DMS 273 treated with DMSO at 0.1 percent for 48 hours (cell line): Measurements from ENCODE around the gene MEX3B.
"Not testable (repeated sequence)": the region's sequence is repeated elsewhere in the genome, so short reads cannot be mapped to it uniquely, and the experiment has no call there.

ENCODE experiments used
- DNase-seq: peaks from one replicate; lab custom pipeline; 2025; lab: John Stamatoyannopoulos, UW

Gene MEX3B

DNA sequence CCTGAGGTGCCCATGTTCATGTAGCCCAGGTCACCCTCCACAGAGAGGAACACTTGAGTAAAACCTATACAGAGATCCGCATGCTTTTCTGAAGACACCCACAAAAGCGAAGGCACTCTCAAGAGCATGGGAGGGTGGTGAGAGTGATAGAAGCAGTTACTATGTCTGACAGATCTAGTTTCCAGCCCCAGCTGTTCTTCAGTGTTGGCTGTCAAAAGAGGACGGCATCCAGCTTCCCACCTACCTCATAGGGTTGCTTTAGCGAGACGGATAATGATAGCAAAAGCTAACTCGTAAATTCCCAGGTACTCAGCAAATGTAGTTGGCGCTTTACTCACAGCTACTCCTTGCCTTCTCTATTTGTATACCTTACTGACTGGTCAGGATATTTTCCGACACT, 3.0 kb upstream of the MEX3B start:
- DNase-seq, result no peak

DNA sequence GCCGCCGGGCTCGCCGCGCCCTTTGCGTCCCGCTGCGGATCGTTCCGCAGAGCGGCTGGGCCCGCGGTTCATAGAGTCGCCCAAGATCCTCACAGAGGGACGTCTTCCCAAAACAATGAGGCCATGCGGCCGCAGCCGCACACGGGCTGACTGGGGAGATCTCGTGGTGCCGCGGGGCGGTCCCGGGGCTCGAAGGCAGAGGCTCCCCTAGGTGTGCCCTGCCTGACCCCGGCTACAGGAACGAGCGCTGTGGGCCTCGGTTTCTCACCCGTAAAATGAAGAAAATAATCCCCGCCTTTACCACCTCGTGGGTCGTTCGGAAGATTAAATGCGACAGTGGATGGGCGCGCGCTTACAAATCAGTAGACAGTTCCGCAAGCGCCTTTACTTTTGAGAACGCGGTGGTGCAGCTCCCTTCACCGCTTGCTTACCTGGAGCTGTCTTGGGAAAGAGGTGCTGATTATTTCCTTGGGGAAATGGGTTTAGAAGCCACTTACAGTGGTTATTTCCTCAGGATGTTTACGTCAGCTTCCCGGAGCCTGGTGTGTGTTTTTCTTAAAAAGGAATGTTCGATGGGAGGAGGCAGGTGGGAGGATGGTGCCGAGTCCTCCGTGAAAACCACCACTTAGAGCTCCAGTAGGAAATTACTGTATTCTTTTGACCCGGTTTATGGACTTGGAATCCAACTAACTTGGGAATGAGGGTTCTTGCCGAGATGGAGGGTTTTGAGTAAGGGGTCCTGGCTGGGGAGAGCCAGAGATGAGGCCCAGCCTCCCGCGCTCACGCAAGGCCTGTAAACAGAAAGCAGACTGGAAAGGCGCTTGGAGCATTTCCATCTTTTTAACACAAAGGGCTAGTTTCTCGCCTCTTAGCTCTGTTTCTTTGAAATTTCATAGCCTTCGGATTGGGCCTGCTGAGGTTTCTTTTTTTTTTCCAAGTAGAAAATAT, 1.9 kb upstream of the MEX3B start:
- DNase-seq, result no peak

DNA sequence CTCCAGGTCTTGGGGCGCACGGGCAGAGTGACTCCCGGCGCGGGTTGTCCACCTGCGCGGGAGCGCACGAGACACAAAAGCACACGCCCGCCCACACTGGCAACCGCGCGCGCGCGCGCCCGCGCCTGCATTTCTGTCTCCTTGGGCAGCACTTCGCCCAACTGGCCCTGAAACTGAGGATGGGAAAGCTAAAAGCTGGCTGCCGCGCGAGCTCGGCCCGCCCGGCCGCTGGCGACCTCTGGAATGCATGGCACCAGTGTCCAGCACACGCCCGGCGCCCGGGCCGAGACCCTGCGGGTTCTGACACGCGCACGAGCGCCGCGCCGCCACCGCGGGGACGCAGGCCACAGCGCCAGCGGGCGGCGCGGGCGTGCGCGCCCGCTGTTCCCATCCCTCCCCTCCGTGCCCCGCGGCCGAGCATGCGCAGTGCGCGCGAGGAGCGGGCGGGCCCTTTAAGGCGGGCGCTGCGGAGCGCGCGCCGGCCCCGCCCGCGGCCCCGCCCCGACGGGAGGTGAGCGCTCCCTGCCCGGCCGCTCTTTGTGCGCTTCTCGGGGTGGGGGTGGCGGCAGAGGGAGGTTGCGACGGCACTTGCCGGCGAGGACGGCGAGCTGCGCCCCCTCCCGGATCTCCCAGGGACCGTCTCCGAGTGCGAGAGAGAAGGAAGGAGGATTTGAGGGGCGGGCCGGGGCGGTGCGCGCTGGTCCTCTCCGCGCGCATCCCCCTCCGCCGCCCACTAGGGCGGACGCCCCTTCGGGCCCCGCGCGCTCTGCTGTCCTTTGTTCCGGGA, 1.0 kb upstream of the MEX3B start:
- DNase-seq, result peak; percentile 59

DNA sequence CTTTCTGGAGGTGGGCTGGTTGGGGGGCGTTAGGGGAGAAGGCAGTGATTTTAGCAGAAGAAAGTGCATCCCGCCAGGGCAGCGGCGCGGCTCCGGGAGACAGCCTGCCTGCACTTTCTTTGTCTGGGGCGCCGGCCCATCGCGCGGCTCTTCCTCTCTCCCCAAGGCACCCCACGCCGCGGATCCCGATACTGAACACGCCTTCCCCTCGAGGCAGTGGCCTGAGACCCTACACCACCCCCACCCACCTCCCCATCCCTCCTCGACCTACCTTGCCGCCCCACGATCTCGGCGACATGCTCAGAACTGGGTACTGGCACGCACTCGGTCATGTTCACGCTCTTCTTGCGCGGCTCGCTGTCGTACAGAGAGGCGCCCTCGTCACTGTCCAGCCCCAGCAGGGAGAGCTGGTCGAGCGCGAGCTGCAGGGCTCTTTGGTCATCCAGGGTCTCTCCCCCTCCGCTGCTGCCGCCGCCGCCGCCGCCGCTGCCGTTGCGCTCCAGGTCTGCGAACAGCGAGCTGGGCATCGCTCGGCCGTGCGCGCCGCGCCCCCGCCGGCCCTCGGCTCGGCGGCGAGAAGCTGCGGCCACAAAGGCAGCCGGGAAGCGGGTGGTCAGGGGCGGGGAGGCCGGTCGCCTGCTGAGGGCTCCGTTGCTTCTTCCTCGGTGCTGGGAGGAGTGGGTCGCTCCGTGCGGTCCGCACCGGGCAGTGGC, 483 bp downstream of the MEX3B start:
- no peak for DNase-seq

DNA sequence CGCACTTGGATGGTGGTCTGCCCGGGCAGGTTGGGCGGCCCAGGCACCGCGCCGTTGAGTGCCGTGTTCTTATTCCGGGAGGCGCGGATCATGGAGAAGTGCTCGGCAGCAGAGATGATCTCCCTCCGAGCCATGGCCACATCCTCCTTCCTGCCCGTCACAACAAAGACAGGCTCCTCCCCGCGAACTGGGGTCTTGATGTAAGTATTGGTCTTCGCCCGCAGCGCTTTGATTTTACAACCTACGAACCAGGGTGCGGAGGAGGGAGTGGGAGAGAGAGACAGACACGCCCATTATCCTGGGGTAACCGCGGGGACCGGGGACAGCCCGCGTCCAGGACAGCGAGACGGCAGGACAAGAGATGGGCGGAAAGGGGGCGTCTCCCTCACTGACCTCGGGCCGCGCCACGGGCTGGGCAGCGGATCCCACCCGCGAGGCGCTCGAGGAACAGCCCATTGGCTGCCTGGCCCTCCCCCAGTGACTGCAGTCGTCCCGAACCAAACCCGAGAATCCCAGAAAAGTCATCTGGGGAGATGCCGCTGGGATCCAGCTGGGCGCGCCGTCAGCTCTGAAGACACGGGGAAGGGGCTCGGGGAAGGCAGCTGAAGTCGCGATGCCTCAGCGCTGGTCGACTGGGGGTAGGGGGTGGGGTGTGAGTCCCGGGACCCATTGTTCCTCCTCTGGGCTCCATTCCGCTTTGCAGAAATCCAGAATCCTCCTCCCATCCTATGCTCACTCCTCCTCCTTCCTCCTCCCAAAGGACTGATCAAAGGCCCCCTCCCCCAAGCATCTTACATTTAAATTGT, 1.2 kb downstream of the MEX3B start:
- no peak for DNase-seq

DNA sequence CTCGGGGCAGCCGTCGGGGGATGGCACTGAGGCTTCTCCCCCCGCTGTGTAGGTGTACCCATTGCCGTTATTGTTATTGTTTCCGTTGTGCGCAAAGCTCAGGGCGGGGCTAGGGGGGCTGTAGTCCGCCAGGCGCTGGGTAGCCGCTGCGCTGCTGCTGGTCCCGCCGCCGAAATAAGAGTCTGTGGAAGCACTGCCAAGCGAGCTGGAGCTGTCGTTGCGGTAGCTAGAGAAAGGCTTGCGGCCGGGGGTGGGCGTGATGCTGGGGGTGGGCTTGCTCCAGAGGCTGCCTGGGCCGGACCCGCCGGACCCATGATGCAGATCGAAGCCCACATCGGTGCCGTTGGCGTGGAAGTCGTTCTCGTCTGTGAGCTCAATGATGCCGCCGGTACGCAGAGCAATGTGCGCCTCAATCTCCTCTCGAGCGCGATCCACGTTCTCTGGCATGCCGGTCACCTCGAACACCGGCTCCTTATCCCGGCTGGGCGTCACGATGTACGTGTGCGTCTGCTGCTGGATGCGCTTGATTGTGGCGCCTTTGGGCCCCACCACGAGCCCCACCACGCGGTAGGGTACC, 1.9 kb downstream of the MEX3B start:
- no peak for DNase-seq

DNA sequence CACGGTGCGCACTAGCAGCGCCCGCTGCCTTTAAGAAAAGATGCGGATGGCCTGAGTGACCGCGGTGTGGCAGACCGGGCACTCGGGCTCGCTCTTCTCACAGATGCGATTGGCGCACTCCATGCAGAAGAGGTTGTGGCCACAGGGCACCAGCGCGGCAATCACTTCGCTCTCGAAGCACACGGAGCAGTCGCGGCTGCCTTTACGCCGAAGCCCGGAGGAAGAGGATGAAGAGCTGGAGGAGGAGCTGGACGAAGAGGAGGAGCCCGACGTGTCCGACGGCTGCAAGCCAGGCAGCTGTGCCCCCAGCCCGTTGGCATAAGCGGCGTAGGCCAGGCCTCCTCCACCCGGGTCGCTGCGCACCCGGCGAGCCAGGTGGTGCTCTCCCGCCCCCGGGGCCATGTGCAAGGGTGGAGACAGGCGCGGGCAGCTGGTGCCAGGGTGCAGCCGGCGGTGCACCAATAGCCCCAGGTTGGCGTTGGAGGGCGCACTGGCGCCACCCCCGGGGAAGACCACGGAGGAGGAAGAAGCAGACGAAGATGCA, 2.6 kb downstream of the MEX3B start:
- no peak for DNase-seq

DNA sequence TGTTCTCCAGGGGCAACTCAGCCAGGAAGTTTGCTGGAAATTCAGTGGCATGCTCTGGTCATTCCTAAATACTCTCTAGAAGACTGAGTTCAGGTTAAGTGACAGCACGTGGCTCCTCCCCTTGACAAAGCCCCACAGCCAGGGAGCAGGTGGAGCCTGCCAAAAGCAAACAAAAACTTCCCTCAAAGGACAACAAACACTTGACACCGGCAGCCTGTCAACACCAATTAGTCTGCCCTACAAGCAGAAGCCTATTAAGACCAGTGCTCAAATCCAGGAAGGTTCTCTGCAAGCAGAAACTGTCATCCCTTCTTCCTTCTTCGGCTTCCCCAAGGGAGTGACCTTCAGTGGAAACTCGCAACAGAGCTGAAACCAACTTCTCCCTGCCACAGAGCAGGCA, 5.0 kb downstream of the MEX3B start:
- DNase-seq, result peak; percentile 4

DNA sequence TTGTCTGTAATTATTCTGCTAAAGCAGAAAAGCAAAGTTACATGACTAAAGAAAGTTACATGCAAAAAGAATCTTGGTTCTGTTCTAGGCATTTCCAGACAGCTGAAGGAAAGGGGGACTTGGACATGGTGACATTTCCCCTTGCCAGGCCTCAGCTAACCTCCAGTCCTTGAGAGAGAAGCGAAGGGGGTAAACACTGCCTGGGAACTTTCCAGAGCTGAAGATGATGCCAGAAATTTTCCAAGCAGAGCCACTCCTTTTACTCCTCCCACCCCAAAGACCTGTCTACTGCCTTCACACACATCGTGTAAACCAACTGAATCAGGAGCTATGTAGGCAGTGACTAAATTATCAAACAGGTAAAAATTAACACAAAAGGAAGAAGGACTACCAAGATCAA, 5.4 kb downstream of the MEX3B start:
- DNase-seq, result no peak

DNA sequence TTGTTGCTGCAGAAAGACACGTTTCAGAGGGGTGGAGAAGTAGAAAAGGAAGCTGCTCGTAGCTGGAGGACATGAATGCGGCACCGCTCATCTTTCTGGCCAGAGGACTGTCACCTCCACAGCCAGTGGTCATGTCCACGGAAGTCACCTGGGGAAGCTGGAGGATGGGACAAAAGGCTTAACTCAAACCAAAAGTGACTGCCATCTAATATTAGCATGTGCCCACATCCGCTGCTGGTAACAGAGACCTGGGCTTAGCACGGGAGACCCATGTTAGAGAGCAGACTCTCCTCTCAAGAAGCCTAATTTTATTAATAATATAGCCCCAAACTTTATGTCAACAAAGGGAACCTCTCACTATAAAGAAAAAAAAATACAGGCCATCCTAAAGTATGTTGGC, 5.9 kb downstream of the MEX3B start:
- DNase-seq, result no peak

DNA sequence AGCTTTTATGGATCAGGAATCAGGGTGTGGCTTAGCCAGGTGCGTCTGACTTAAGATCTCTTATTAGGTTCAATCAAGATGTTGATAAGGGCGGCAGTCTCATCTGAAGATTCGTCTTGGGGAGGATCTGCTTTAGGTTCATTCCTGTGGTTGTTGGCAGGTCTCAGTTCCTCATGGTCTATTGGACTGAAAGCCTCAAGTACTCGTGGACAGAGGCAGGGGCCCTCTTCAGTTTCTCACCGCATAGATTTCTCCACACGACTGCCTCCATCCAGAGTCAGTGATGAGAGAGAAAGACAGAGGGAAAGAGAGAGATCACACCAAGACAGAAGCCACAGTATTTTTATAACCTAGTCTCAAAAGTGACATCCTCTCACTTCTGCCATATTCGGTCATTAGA, 9.4 kb downstream of the MEX3B start:
- no peak for DNase-seq

DNA sequence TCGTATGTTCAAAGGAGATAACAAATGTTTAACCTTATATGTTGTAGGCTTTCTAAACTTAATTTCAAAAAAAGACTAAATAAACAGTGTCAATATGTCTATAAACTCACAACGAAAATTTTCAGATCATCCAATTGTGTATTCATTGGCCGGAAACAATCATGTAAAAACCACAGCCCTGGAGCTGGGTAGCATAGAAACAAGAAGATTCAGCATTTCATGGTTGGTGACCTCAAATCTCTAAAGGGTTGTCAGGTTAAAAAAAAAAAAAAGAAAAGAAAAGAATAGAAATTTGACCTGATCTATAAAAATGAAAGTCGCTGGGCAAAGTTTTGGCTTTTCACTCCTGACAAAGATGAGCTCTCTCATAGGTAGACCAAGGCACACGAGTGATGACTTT, 13.9 kb downstream of the MEX3B start:
- no peak for DNase-seq

DNA sequence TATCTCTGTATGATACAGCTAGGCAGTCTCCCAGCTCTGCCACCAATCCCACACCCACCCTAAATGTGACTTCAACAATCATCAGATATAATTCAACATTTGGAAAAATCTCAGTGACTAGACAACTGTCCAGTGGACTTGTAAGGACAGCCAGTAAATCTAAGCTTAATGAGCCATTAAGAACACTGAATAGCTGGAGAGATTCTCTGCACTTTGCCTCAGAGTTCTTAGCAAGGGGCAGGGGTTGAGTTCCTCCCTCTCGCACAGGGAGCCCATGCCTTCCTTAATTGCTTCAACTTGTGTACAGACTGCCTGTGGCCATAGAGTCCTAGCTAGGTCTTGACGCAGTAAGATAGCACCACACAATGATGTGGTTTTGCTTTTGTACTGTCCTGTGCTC, 15.6 kb downstream of the MEX3B start:
- DNase-seq, result no peak

DNA sequence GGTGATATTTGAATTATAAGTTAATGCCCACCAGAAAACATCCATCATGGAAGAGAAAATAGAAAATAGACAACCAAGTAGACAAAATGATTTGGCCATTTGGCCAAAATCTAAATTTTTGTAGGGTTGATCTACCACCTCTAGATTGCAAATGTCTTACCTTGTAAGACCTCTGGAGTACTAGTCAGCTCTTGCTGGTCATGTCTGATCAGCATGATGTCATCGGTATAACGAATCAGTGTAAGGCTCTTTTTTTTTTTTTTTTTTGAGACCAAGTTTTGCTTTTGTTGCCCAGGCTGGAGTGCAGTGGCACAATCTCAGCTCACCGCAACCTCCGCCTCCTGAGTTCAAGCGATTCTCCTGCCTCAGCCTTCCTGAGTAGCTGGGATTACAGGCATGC, 17.7 kb downstream of the MEX3B start:
- DNase-seq, result not testable (repeated sequence)

DNA sequence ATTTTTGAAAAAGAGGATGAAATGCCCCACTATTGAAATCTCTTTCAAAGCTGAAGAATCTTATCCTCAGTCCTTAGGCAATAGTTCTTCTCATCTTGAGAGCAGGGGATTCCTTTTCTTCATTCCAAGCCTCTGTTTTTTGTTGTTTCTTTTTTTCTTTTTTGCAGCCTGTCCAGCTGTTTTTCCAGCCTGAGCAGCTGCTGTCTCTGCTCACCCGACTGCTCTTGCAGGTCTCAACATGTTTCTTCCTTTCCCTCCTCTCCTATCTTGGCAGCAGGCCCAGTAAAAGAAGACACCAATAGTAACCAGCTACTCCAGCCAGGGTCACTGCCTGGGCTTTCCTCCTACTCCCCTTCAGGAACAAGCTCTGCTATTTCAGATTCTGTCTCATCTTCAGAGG, 23.8 kb downstream of the MEX3B start:
- peak; percentile 81 for DNase-seq

DNA sequence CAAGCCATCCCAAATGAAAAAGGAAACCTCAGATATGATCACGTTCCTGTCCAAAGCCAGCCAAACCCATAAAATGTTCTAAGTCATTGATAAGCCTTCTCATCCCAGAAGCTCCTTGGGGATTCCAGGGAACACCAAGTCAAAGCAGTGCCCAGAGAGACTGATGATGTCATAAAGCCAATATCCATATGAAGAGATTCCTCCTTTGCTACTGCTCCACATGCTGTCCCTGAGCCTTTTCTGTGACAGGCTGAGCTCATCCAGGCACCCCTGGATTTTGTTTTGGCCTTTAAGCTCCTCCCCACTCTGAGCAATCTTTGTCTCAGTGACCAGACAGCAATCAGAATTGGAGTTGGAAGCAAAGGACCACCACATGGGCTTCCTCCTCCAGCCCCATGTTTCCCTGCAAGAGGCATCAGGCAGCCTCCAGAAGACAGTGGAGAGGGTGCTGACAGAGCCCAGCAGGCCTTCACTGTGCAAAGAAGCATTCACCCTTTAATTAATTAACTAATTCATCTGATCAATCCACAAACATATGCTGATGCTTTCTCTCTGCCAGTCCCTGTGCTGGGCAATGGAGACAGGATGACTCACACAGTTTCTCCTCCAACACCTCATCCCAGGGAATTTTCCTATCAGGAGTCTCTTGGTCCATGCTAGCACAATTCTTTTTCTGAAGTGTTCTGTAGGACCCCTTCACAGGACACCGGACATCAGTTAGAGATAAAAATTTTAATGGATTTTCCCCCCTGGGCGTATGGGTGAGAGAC, 25.0 kb downstream of the MEX3B start:
- DNase-seq, result peak; percentile 14

DNA sequence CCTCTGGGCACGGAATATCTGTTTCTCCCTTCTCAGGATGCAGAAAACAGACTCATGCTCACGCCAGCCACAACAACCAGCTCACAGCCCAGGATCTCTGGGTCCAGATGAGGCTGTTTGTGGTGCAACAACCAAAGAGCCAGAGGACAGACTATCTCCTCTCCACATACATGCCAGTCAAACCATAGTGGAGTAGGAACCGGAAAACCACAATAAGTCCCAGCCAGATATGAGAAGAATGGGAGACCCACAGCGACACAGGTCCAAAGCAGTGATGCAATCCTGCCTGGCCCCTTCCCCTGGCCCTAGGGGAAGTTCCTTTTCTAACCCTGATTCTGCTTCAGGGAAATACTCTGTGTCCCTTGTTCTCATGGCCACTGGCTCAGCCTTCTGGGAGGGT, 27.6 kb downstream of the MEX3B start:
- DNase-seq, result no peak

DNA sequence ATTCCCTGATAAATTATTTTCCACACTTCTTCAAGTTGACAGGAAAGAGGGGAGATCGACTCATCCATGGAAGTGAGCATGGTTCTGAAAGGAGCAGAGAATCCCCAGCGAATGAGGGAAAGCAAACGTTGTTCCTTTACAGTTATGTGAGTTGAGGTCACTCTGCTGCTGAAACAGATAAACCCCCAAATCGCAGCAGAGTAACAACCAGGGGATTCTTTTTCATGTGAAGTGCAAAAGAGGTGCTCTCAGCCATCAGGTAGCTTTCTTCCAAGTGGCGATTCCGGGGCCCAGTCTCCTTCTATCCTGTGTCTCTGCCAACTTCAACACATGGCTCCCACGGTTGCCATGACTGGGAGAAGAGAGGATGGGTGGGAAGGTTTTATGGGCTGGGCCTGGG, 28.2 kb downstream of the MEX3B start:
- no peak for DNase-seq

DNA sequence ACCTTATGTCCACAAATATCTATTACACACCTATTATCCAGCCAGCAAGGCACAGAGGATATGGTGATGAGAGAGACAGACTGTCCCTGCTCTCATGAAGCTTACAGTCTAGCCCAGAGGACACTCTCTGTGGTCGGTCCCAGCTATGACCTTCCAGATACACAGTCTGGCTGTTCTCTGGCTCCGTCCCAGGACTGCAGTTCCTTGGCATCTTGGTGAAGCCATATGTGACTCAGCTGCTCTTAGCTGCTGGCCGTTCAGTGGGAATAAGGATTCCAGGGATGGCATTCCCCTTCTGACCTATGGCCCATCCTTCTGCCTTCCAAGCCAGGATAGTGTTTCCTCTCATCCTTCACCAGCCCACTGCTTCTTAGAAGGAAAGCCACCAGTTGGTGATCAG, 30.8 kb downstream of the MEX3B start:
- DNase-seq, result no peak

DNA sequence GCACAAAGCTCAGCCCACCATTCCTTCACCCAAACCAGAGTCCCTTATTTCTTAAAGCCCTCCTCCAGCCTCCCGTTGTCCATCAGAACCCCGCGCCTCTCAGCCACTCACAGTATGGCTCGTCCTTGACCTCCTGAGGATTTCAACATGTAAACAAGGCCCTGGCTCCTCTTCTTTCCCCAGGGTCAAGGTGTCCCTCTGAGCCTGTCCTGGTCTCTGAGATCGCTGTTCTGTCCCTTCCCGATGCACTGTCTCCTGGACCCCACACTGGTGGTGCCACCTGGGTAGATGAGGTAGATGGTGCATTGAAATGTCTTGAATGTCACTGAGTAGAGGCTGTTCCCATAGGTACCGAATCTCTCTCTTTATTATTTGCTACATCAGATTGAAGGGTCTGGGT, 32.9 kb downstream of the MEX3B start:
- DNase-seq, result no peak
